Fibroblast of the conjunctiva (primary cell): ENCODE measurements around the gene PEX11B.

Experiments
- DNase-seq: peaks from one replicate; pipeline ENCODE4 v3.0.0-alpha.2; 2010; ENCODE audit warnings: low read depth

Gene PEX11B

DNA sequence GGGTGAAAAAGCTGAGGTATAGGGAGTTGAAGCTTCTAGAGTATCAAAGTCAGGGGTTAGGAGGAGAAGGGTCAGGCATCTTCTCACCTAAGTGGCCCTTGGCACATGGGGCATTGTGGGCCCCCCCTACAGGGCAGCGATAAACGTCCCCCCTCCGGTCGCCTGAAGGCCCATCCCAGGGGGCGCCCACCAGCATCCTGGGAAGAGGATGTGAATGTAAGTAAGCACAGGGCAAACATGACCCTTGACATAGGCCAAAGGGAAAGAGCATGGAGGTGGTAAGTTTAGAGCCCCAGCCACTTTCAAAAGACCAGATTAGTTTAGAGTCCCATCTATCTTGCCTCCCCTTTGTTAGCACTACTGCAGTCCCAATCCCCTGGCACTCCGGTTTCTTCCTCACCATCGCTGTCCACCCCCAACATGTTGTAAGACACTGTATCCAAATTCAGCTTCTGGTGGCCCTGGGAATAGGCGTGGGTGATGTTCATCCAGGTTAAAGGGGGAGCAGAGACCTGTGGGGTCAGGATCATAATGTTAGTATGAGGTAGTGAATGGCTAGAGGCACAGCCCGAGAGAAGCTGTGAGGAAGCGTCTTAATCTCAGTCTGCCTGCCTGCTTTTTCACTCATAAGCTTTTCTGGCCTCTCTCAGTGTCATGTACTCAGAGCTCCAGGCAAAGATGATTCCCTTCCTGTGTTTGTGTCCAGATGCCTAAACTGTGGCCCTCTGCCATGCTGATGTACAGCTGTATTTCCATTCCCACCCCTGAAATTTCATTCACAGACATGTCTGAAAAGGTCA, 11.4 kb downstream of the PEX11B start:
- DNase-seq = peak; percentile 28

GRCh38 chr1:145901312-145902021, 17.1 kb downstream of the PEX11B start:
- no peak for DNase-seq

GRCh38 chr1:145898756-145899155, 19.8 kb downstream of the PEX11B start:
- DNase-seq = no peak

- DNase-seq = no peak
Observed at GRCh38 chr1:145897969-145898368, 20.5 kb downstream of the PEX11B start.

- no peak for DNase-seq
Observed at GRCh38 chr1:145895471-145895870, 23.0 kb downstream of the PEX11B start.

DNA sequence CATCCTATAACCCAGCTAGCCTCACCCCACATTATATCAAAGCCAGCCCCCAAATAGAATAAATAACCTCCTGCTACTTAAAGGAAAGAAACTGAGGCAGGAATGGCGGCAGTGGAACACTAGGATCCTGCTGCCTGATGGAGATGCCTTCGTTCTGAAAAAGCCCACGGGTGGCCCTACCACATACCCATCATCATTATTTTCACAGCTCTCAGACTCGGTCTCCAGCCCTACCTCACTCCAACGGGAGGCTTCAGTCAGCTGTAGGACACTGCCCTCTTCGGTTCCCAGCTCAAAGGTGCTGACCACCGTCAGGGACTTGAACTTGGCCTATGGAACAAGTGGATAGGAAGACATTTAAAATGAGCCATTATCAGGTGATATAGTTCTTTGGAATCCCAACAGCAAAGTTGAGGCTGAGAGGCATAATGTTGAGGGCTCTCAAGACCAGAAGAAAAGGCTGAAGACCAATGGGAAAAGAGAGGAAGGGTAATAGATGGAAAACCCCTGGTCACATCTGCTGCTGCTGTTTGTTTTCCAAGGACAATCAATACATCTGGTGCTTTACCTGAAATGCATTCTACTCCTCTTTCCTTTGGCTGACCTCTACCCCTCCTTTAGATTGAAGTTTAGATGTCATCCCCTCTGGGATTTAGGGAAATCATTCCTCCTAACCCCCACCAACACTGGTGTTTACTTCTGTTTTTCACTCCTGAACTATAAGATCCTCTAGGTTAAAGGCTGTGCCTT, 25.0 kb downstream of the PEX11B start:
- DNase-seq = no peak

GRCh38 chr1:145892486-145893087, 25.9 kb downstream of the PEX11B start:
- no peak for DNase-seq

DNA sequence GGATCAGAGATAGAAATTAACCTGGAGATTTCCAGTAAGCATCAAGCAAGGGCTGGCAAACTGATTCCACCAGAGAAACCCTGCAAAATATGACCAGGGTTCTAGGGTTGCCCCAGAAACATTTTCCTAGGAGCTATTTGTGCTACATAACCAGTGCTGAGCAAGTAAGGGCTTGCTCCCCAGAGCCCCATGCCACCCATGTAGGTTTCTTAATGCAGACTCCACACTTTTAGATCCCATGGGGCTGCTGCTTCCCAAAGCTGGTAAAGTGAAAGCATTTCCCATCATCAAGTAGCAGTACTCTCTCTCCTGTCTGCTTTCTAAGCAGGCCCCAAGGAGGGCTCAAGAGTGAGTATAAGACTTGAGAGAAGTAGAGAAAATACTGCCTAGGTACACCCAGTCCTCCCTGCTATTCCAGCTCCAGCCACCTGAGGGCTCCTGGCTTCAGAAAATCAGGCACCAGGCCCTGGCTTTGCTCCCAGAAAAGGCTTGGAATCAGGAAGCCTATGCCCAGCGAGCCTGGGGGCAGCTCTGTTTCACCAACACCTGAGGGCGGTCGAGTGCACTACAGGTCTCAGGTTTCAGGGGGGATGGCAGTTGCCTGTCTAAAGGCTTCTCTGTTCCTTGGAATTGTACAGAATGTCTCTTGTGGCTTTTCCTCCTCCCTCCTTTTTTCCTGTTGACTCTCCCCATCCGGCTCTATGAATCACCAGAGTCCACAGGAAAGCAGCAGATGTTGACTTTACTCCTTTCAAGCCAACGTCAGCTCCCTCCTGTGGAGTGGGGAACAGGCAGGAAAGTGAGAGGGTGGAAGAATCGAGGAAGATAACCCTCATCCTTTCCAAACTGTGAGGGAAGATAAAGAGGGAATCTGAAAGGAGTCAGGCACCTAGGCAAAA, 26.7 kb downstream of the PEX11B start:
- DNase-seq = peak; percentile 97

DNA sequence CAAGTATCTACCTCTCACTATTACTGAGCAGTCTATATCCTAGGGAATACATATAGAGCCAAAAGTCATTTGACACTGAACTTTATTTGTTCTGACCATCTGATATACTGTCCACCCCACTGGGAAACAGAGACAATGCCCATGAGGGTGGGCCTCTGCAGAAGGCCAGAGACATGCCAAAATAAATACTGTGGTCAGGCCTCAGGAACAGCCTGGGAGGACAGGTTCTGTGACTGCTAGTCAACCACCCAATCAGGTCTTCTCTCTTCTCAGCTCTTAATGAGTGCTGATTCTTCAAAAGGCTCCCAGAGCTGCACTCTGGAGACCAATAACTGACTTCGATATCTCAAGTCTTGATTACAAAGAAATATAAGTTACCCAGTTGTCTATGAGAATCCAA, 27.4 kb downstream of the PEX11B start:
- no peak for DNase-seq

- no peak for DNase-seq
Observed at GRCh38 chr1:145889722-145890121, 28.8 kb downstream of the PEX11B start.

GRCh38 chr1:145887631-145888030, 30.9 kb downstream of the PEX11B start:
- no peak for DNase-seq

DNA sequence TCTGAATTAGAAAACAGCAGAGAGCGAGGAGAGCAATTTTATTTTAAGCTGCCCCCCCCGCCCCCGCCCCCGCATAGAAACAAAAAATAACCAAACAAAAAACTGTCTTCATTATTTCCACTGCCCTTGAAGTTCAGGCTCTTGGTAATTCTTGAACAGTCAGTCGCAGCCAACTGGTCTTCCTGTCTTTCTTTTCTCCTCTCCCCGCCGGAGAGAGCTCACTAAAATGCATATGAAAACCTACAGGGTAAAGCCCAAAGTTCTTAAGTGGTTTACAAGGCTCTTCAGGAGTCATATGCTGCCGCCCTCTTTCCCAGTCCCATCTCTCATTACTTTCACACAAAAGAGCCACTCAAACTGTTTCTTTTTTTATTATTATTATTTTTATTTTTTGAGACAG, 31.7 kb downstream of the PEX11B start:
- DNase-seq = no peak

DNA sequence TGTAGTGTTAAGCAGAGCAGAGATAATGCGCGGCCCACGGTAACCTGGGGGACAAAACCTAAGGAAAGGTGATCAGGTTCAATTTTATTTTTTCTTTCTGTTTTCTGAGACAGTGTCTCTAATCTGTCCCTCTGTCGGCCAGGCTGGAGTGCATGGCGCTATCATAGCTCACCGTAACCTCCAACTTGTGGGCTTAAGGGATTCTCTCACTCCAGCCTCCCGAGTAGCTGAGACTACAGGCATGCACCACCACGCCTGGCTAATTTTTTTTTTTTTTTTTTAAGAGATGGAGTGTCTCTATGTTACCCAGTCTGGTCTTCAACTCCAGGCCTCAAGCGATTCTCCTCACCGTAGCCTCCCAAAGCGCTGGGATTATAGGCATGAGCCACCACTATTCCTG, 32.1 kb downstream of the PEX11B start:
- DNase-seq = no peak

GRCh38 chr1:145885738-145886287, 32.7 kb downstream of the PEX11B start, which contains the start of gene ANKRD35:
ANKRD35 (minus strand) TSS chr1:145885866; CDS start chr1:145885758, 108 bp downstream.
- no peak for DNase-seq

DNA sequence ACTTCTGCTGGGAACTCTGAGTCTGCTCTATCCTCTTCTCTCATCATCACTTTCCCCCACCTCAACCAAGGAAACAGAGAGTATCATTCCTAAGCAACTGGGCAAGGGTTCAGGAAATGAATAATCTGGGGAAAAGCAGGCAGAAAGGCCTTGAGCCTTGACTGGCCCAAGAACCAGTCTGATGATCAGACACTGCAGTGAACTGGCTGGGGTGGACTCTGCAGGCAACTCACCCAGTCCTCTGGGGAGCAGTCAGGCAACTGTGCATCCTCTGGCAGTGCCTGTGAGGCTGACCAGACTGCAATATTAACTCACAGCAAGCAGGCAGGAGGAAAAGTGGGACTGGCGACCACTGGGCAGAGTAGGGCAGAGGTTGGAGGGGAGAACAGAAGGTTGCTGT, 33.8 kb downstream of the PEX11B start:
- peak; percentile 26 for DNase-seq

DNA sequence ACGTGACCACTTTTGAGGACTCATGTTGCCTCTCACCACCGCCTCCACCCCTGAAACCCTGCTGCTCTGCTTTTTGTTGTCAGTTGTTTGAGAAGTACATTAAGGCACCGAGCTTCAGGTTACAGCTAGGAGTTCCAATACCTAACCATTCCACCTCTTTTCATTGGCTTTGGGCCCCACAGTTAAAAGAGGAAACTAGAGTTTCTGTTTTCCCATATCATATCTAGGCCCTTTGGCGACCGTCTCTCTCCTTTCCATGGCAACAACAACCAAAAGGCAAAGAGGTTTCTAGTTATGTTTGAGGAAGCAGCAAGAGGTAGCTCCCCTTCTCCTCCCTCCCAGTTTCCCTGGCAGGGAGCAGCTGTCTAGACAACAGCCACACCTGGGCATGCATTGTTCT, 38.7 kb downstream of the PEX11B start:
- DNase-seq = no peak

- DNase-seq = no peak
Observed at GRCh38 chr1:145878724-145879123, 39.8 kb downstream of the PEX11B start.

- no peak for DNase-seq
Observed at GRCh38 chr1:145877923-145878486, 40.5 kb downstream of the PEX11B start.

DNA sequence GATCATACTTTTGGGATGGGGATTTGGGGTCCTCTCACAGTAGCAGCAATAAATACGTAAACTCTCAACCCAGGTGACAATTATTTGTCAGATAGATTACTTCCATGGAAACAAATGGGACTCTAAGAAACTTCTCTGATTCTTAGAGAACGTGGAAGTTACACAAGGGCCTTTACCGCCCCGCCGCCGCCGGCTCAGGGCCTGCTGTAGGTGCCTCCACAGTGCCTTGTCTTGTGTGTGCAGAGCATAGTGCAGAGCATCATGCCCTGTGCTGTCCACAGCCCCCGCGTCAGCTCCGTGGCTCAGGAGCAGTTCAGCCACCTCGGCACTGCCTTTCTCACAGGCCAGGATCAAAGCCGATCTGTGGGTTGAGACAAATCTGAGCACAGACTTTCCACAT, 43.9 kb downstream of the PEX11B start:
- no peak for DNase-seq
